ENCODE results near the gene CBX7. TPM values are rescaled to one million over a fixed set of nuclear protein-coding genes. Genes with fewer than 3 reads are reported as not detected.

Gene CBX7
- total and polyA plus RNA-seq, 4 experiments from 2014 or later, result 22.8 to 198 (median 110) TPM

DNA sequence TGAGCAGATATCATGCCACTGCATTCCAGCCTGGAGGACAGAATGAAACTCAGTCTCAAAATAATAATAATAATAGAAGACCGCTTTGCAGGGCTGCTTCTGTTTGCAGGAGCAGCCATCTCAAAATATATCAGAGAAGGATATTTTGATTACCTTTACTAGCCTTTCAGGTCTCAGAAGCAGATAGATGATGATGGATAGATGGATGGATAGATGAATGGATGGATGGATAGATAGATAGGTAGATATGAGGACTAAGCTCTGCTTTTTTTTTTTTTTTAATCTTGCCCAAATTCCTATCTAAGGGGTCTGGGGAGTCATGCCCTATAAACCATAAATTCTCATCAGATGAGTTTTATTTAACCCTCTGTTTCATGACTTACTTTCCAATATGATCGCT is 36.9 kb downstream of the CBX7 start:
- intact Hi-C loops (cut with micrococcal nuclease), result loop anchor here (5.0 kb wide), 1 partner anchor 38 kb away; the partner anchor contains the start of gene APOBEC3G
- H3K9me3 Mint-ChIP-seq, result peaks cover 0 to 2% (median 0%) of the 10 kb centered on the region in 8 donors
- peak overlapping the region in 3 of 8 donors; percentile 17 to 26 (median 18) for H3K4me3 Mint-ChIP-seq
- DNase-seq, result no peak
- Histone ChIP-seq H3K27me3 (ENCODE audit: insufficient read depth, low read length) (no peaks in the 10 kb centered on the region), H3K27ac (ENCODE audit: low read depth, low read length) (no peak overlapping the region), H3K9me3 (ENCODE audit: control insufficient read depth in 1 of 2, low read length in 2 of 2) (no peaks in the 10 kb centered on the region), H3K36me3 (ENCODE audit: insufficient read depth, low read length) (no peaks in the 10 kb centered on the region), H3K4me1 (ENCODE audit: insufficient read depth, low read length) (peaks cover 31% of the 10 kb centered on the region), H3K4me3 (ENCODE audit: low read length in 2 of 2) (no peak overlapping the region)
- no peaks in the 10 kb centered on the region for H3K27me3 Mint-ChIP-seq
- ChIA-PET CTCF (ENCODE audit: partially characterized antibody) (interaction anchor here (1.3 to 2.6 kb wide), 4 partner anchors 17 to 246 kb away, joined by 3 to 14 read pairs (median 8); no protein-coding TSS in a partner anchor), POLR2A (ENCODE audit: partially characterized antibody) (interaction anchor here (0.7 to 1.2 kb wide), 4 partner anchors 20 to 246 kb away, joined by 3 to 4 read pairs (median 3); partner anchors contain the start of gene APOBEC3G)
- no peaks in the 10 kb centered on the region for H3K36me3 Mint-ChIP-seq
- H3K4me1 Mint-ChIP-seq, result peaks cover 23 to 35% (median 32%) of the 10 kb centered on the region in 4 donors
- H3K27ac Mint-ChIP-seq, result peak overlapping the region in 4 of 7 donors; percentile 2 to 80 (median 52)

DNA sequence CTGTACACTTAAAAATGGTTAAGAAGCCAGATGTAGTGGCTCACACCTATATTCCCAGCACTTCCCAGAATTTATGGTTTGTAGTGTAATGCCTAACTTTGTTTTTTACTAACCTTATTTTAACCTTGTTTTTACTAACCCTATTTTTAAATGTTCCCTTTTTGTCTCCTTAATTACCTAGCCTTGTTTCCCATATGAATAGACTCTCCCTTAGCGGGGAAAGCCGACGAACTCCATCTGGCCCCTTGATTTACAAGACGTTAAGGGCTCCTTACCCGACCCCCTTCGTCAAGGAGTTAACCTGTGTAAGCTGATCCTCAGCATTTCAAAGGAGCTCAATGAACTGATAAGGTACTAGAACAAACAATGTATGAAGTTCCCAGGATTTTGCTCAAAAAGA is 38.4 kb downstream of the CBX7 start:
- CTCF ChIA-PET (ENCODE audit: partially characterized antibody), result interaction anchor here (1.2 to 2.6 kb wide), 3 partner anchors 101 to 245 kb away, joined by 3 to 14 read pairs (median 13); no protein-coding TSS in a partner anchor
- H3K9me3 ChIP-seq (ENCODE audit: control insufficient read depth in 1 of 2, low read length in 2 of 2), result no peaks in the 10 kb centered on the region
- H3K27ac ChIP-seq (ENCODE audit: low read depth, low read length), result no peak overlapping the region
- POLR2A ChIA-PET (ENCODE audit: partially characterized antibody), result interaction anchor here (1.2 kb wide), 1 partner anchor 37 kb away, joined by 3 read pairs; the partner anchor contains the start of gene APOBEC3G
- H3K9me3 Mint-ChIP-seq, result peaks cover 0 to 2% (median 0%) of the 10 kb centered on the region in 8 donors
- no peaks in the 10 kb centered on the region for H3K36me3 Mint-ChIP-seq
- no peaks in the 10 kb centered on the region for H3K27me3 ChIP-seq (ENCODE audit: insufficient read depth, low read length)
- no peaks in the 10 kb centered on the region for H3K27me3 Mint-ChIP-seq
- peak overlapping the region in 2 of 7 donors; percentile 61 to 74 for H3K27ac Mint-ChIP-seq
- peaks cover 31% of the 10 kb centered on the region for H3K4me1 ChIP-seq (ENCODE audit: insufficient read depth, low read length)
- H3K4me3 ChIP-seq (ENCODE audit: low read length in 2 of 2), result no peak overlapping the region
- no peak overlapping the region for H3K4me3 Mint-ChIP-seq
- intact Hi-C loops (cut with micrococcal nuclease), result no loop called here
- peaks cover 23 to 35% (median 32%) of the 10 kb centered on the region in 4 donors for H3K4me1 Mint-ChIP-seq
- no peaks in the 10 kb centered on the region for H3K36me3 ChIP-seq (ENCODE audit: insufficient read depth, low read length)
- no peak for DNase-seq

DNA sequence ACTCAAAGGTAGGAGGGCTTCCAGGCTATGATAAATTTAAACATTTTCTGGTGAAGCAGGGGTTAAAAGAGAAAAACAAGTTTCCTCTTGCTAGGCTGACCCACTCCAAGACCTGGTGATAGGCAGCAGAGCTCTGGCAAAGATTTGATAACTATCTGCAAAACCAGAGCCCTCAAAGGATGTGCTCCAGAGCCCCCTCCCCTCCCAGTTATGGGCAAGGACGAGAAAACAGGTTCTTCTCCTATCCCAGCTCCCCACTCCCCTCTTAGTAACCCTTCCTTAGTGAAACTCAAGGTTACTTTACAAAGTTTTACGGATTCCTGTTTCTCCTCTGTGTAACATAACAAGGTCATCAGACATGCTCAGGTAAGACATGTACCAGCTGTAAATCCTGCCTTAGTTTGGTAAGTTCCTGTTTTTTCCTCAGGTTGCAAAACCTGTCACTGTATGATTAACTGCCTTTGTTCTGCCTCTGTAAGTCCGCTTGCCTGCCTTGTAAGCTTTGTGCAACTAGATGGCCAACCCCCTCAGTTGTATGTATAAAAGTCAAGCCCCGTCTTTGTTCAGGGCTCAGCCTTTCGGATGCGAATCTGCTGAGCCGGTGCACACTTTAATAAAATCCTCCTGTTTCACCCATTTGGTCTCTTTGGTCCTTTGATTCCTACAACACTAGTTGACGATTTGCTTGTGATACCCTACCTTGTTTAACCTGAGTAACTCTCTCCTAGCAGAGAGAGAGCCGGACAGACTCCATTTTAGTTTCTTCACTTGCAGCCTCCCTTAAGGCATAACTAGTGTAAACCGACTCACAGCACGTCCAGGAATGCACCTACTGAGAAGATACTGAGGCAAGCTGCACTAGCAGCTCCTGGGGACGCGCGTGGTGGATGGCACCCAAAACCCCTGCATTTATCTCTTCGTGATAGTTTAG is 41.6 kb downstream of the CBX7 start:
- DNase-seq, result no peak
- Mint-ChIP-seq H3K4me1 (peaks cover 4 to 11% (median 10%) of the 10 kb centered on the region in 4 donors), H3K36me3 (no peaks in the 10 kb centered on the region), H3K9me3 (peaks cover 0 to 2% (median 0%) of the 10 kb centered on the region in 8 donors), H3K4me3 (no peak overlapping the region), H3K27ac (peak overlapping the region in 1 of 7 donors; percentile 25), H3K27me3 (no peaks in the 10 kb centered on the region)
- no peaks in the 10 kb centered on the region for H3K27me3 ChIP-seq (ENCODE audit: insufficient read depth, low read length)
- POLR2A ChIA-PET (ENCODE audit: partially characterized antibody), result interaction anchor here (2.2 kb wide), 1 partner anchor 11 kb away, joined by 7 read pairs; no protein-coding TSS in a partner anchor
- H3K4me1 ChIP-seq (ENCODE audit: insufficient read depth, low read length), result peaks cover 4% of the 10 kb centered on the region
- no peaks in the 10 kb centered on the region for H3K36me3 ChIP-seq (ENCODE audit: insufficient read depth, low read length)
- intact Hi-C loops (cut with micrococcal nuclease), result no loop called here
- CTCF ChIA-PET (ENCODE audit: partially characterized antibody), result interaction anchor here (0.6 kb wide), 1 partner anchor 107 kb away, joined by 4 read pairs; no protein-coding TSS in a partner anchor
- no peak overlapping the region for H3K4me3 ChIP-seq (ENCODE audit: low read length in 2 of 2)
- H3K27ac ChIP-seq (ENCODE audit: low read depth, low read length), result no peak overlapping the region
- no peaks in the 10 kb centered on the region for H3K9me3 ChIP-seq (ENCODE audit: control insufficient read depth in 1 of 2, low read length in 2 of 2)

GRCh38 chr22:39109361-39109760 is 43.1 kb downstream of the CBX7 start:
- no peaks in the 10 kb centered on the region for H3K36me3 ChIP-seq (ENCODE audit: insufficient read depth, low read length)
- Mint-ChIP-seq H3K27ac (no peak overlapping the region), H3K36me3 (no peaks in the 10 kb centered on the region), H3K27me3 (no peaks in the 10 kb centered on the region), H3K9me3 (peaks cover 0 to 2% (median 0%) of the 10 kb centered on the region in 8 donors), H3K4me3 (no peak overlapping the region), H3K4me1 (peaks cover 0 to 5% (median 2%) of the 10 kb centered on the region in 4 donors)
- H3K4me1 ChIP-seq (ENCODE audit: insufficient read depth, low read length), result no peaks in the 10 kb centered on the region
- intact Hi-C loops (cut with micrococcal nuclease), result no loop called here
- H3K27me3 ChIP-seq (ENCODE audit: insufficient read depth, low read length), result no peaks in the 10 kb centered on the region
- ChIA-PET POLR2A (ENCODE audit: partially characterized antibody) (interaction anchor here (2.2 kb wide), 1 partner anchor 10 kb away, joined by 7 read pairs; no protein-coding TSS in a partner anchor), CTCF (ENCODE audit: partially characterized antibody) (interaction anchor here (1.0 to 2.4 kb wide), 3 partner anchors 9 to 106 kb away, joined by 4 to 11 read pairs (median 8); no protein-coding TSS in a partner anchor)
- H3K9me3 ChIP-seq (ENCODE audit: control insufficient read depth in 1 of 2, low read length in 2 of 2), result no peaks in the 10 kb centered on the region
- DNase-seq, result no peak
- H3K27ac ChIP-seq (ENCODE audit: low read depth, low read length), result no peak overlapping the region
- H3K4me3 ChIP-seq (ENCODE audit: low read length in 2 of 2), result no peak overlapping the region

- no peak for DNase-seq
- H3K36me3 Mint-ChIP-seq, result no peaks in the 10 kb centered on the region
- H3K4me3 Mint-ChIP-seq, result no peak overlapping the region
- H3K27ac Mint-ChIP-seq, result peak overlapping the region in 1 of 7 donors; percentile 42
- ChIA-PET CTCF (ENCODE audit: partially characterized antibody) (interaction anchor here (1.0 to 2.4 kb wide), 4 partner anchors 10 to 239 kb away, joined by 3 to 11 read pairs (median 6); no protein-coding TSS in a partner anchor), POLR2A (ENCODE audit: partially characterized antibody) (interaction anchor here (1.0 to 1.1 kb wide), 2 partner anchors 9 to 10 kb away, joined by 3 read pairs; no protein-coding TSS in a partner anchor)
- Histone ChIP-seq H3K27me3 (ENCODE audit: insufficient read depth, low read length) (no peaks in the 10 kb centered on the region), H3K4me3 (ENCODE audit: low read length in 2 of 2) (no peak overlapping the region), H3K4me1 (ENCODE audit: insufficient read depth, low read length) (no peaks in the 10 kb centered on the region), H3K36me3 (ENCODE audit: insufficient read depth, low read length) (no peaks in the 10 kb centered on the region), H3K27ac (ENCODE audit: low read depth, low read length) (no peak overlapping the region), H3K9me3 (ENCODE audit: control insufficient read depth in 1 of 2, low read length in 2 of 2) (no peaks in the 10 kb centered on the region)
- intact Hi-C loops (cut with micrococcal nuclease), result no loop called here
- no peaks in the 10 kb centered on the region for H3K27me3 Mint-ChIP-seq
- peaks cover 0 to 2% (median 0%) of the 10 kb centered on the region in 8 donors for H3K9me3 Mint-ChIP-seq
- H3K4me1 Mint-ChIP-seq, result peaks cover 0 to 7% (median 3%) of the 10 kb centered on the region in 4 donors
These were observed 44.0 kb downstream of the CBX7 start for GRCh38 chr22:39108487-39108886.

DNA sequence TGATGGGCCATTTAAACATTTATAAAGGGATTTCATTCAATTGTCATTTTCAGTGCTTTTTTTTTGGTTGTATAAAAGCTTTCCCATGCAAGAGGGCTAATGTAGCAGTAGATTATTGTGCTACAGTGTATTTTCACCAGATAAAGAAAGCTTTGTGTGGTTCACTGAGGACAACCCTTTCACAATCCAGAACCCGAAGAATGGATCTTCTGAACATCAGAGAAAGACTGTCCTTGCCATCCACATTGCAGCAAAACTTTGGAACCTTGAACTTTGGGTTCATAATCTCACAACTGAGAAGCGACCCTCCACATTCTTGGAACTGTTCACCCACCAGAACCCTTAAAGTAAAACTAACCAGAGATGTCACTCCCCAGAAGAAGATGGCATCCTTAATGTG is 46.2 kb downstream of the CBX7 start:
- H3K36me3 Mint-ChIP-seq, result no peaks in the 10 kb centered on the region
- ChIA-PET POLR2A (ENCODE audit: partially characterized antibody) (interaction anchor here (0.6 to 0.8 kb wide), 2 partner anchors 74 to 1235 kb away, joined by 3 to 4 read pairs; no protein-coding TSS in a partner anchor), CTCF (ENCODE audit: partially characterized antibody) (interaction anchor here (1.2 kb wide), 1 partner anchor 103 kb away, joined by 3 read pairs; no protein-coding TSS in a partner anchor)
- Histone ChIP-seq H3K27me3 (ENCODE audit: insufficient read depth, low read length) (no peaks in the 10 kb centered on the region), H3K27ac (ENCODE audit: low read depth, low read length) (no peak overlapping the region), H3K36me3 (ENCODE audit: insufficient read depth, low read length) (no peaks in the 10 kb centered on the region), H3K9me3 (ENCODE audit: control insufficient read depth in 1 of 2, low read length in 2 of 2) (no peaks in the 10 kb centered on the region), H3K4me3 (ENCODE audit: low read length in 2 of 2) (no peak overlapping the region), H3K4me1 (ENCODE audit: insufficient read depth, low read length) (no peaks in the 10 kb centered on the region)
- peaks cover 0 to 2% (median 0%) of the 10 kb centered on the region in 8 donors for H3K9me3 Mint-ChIP-seq
- DNase-seq, result no peak
- no peaks in the 10 kb centered on the region for H3K27me3 Mint-ChIP-seq
- intact Hi-C loops (cut with micrococcal nuclease), result no loop called here
- no peak overlapping the region for H3K27ac Mint-ChIP-seq
- no peak overlapping the region for H3K4me3 Mint-ChIP-seq
- H3K4me1 Mint-ChIP-seq, result peaks cover 0 to 11% (median 3%) of the 10 kb centered on the region in 4 donors
